HG02588 (cell line): ENCODE measurements around the gene SEC22A.

Experiments used
- ATAC-seq: cut with Tn5 transposase; IDR thresholded peaks from one replicate; pipeline ENCODE4 v1.9.1; 2021; ENCODE audit warnings: mild to moderate bottlenecking, moderate library complexity; ENCODE audit not compliant: unreplicated experiment

The SEC22A gene

DNA sequence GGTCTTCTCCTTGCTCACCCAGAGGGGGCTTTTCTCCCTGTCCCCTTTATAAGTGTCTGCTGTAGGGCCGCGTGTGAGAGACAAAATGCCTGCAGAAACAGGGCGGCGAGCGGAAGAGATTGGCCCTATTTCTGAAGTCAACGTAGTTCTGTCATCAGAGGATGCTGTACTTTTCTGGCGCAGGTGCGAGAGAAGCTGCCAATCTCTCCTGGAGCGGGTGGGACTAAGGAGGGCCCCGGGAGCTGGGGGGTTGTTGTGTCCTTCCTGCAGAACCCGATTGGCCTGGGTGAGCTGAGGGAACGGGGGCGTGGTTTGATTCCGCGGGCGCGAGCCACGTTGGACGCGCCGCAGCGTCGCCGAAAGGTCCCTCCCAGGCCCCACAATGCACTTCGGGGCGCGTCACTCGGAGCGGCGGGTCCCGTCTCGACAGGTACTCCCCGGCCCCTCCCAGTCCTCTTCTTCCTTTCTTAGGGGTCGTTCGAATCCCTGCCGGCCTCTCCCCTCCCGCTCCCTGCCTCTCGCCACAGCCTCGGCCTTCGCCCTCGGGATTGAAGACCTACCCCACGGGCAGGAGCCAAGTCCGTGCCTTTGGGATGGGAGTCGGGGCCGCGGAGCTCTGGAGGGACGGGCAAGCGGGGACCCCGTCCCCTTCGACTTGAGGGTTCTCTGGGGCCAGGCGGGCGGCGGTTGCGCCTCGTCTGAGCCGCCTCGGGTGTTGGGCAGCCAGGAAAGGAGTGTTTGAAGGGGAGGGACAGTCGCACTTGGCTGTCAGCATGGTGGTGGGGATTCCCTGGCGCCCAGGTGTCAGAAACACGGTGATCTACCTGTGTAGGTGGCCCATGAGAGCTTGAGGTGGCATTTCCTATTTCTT lies at the start of gene SEC22A:
SEC22A (plus strand) TSS at position 387 of the 871 bp plus-strand sequence. CDS start 7,275 bp downstream, outside the sequence.
- ATAC-seq = peak; percentile 99

DNA sequence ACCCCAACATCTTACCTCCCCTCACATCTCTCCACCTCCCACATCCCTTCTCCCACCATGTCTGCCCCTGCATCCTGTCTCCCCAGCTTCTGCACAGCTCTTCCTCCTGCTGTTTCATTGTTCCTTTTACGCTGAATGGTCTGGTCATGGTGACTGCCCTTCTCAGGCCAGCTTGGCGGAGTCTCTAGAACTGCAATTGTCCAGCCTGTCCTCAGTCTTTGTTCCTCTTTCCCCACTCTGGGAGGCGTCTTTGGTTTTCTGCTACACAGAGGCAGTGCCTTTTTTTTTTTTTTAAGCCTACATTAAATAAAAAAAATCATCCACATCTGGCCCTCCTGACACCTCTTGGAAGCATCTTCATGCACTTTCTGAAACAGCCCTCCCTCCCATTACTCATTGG lies 49.1 kb upstream of the SEC22A start:
- no peak for ATAC-seq

- no peak for ATAC-seq
These were observed 48.4 kb upstream of the SEC22A start for GRCh38 chr3:123153125-123154019.

DNA sequence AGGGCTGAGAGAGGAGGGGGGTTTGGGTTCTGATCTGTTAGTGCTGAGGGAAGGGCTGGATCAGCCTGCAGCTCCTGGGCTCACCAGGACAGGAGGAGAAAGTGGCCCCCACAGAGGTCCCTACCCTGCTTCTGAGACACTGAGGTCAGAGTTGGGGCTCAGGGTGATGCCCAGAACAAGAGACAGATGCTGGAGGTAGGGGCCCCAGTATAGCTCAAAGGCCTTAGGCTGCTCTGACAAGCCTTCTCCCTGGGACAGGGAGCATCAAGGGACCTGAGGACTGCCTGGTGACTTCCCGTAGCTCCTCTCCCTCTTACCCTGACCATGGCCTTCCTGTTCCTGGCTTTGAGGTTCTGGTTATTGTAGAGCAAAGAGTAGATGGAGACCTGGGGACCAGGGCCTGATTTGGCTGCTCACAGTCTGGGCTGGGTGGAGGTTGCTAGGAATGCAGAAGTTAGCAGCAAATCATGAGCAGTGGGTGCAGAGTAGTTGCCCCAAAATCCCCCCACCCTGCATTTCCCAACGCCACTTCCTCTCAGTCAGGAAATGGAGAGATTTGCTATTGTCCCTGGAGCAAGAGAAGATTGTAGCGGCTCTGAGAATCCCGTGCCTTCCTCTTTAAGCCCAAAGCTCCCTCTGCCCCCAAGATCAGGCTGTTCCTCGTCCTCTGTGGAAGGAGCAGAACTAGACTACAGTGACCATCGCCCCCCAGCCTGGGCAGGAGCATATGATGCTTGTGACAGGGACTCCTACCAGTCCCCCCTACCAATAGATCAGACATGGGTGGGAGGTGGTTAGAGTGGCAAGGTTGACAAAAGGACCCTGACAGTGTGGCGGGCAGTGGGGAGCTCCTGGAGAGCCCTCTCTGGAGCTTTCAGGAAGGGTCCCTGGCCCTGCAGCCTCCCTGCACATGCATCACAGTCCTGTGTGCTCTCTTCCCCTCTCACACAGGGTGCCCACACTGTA lies 47.4 kb upstream of the SEC22A start:
- no peak for ATAC-seq

GRCh38 chr3:123155471-123156011 lies 46.2 kb upstream of the SEC22A start:
- no peak for ATAC-seq

DNA sequence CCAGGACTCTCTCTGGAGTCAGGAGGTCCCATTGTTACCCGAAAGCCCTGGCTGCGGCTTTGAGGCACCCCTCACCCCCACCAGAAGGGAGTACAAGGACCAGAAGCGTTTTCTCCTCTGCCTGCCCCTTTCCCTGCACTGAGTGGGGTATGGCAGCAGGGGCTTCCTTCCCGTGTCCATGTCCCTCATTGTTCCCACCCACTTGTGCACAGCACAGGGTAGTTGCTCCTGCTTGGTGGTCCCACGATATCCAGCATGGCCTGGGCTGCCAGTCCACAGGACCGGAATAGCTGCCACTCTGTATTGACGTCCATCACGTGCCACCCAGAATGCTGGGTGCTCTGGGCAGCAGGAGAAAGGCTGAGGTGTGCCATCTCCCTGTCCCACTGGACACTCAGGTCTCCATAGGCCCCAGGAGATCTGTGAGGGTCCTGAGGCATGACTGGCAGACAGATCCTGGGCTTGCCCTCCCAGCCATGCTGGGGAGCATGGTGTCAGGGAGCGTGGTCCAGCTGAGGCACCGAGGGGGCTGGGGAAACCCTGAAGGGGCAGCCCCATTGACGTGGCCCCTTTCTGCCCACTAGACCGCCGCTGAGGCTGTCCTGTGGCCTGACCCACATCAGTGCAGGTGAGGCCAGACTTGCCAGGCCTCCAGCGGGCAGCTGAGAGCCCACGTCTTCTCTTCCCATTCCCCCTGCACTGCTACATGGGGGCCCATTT lies 45.3 kb upstream of the SEC22A start:
- ATAC-seq = no peak

- ATAC-seq = no peak
These were observed 44.5 kb upstream of the SEC22A start for GRCh38 chr3:123157209-123157597.

- no peak for ATAC-seq
These were observed 44.0 kb upstream of the SEC22A start for GRCh38 chr3:123157598-123158287.

- no peak for ATAC-seq
These were observed 43.4 kb upstream of the SEC22A start for GRCh38 chr3:123158330-123158729.

- no peak for ATAC-seq
These were observed 42.8 kb upstream of the SEC22A start for GRCh38 chr3:123158899-123159390.

- no peak for ATAC-seq
These were observed 41.7 kb upstream of the SEC22A start for GRCh38 chr3:123159926-123160635.

DNA sequence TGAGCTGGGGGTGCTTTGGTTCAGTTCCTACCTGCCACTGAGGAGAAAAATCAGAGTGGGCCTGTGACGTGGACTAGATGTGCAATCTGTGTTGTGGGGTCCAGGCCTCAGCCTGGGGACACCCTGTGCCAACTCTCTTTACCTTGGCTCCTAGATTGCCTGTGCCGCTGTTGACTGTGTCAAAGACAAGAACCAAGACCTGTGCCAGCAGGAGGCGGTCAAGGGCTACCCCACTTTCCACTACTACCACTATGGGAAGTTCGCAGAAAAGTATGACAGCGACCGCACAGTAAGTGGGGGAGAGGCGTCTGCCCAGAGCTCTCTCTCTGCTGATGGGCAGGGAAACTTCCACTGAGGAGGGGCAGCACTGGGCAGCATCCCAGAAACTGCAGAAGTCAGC lies 40.6 kb upstream of the SEC22A start:
- no peak for ATAC-seq

GRCh38 chr3:123163141-123163540 lies 38.6 kb upstream of the SEC22A start:
- no peak for ATAC-seq

DNA sequence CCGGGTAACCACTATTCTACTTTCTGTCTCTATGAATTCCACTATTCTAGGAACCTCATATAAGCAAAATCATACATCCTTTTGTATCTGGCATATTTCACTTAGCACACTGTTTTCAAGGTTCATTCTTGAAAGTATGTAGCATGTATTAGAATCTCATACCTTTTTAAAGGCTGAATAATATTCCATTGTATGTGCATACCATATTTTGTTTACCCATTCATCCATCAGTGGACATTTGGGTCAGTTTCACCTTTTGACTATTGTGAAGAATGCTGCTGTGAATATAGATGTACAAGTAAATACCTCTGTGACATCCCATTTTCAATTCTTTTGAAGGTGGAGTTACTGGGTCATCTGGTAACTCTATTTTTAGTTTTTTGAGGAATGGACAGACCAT lies 36.6 kb upstream of the SEC22A start:
- no peak for ATAC-seq

GRCh38 chr3:123167686-123168085 lies 34.1 kb upstream of the SEC22A start:
- no peak for ATAC-seq

GRCh38 chr3:123168122-123168521 lies 33.6 kb upstream of the SEC22A start:
- no peak for ATAC-seq

DNA sequence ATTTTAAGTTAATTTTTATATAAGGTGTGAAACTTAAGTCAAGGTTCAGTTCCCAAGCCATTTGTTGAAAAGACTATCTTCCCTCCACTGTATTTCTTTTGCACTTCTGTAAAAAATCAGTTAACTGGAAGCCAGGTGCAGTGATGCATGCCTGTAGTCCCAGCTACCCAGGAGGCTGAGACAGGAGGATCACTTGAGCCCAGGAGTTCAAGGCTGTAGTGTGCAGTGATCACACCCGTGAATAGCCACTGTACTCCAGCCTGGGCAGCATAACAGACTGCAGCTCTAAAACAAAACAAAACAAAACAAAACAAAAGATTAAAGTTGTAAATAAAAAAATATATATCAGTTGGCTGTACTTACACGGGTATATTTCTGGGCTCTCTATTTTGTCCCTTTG lies 33.1 kb upstream of the SEC22A start:
- ATAC-seq = no peak

DNA sequence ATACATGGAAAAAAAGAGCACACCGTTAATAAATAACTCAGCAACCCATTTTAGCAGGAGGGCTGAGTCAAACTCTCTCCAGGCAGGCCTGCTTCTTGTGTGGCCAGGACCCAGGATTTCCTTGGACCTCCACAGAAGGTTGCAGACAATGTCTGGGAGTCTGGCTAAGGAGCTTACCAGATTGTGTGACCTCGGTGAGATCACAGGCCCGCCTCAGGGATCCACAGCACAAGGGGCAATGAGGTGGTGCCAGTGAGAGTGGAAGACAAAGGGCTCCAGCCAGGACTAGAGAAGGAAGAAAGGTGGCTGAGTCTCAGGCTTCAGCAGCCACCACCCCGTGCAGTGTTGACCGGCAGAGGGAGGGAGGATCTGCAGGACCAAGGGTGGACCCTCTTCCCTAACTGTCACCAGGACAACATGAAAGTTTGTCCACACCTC lies 32.2 kb upstream of the SEC22A start:
- ATAC-seq = no peak
